GM12872 (cell line): ENCODE results near the gene CBARP.
A peak's percentile ranks its signal among the peaks of the same experiment; 100 is the strongest.

Experiments
- TF ChIP-seq, protein P1 (sequence below): IDR thresholded peaks from 3 replicates; pipeline ENCODE4 v1.5.1; 2011; ENCODE audit warnings: low read depth, mild to moderate bottlenecking, low read length, moderate library complexity; ENCODE audit not compliant: insufficient read depth

Gene CBARP

DNA sequence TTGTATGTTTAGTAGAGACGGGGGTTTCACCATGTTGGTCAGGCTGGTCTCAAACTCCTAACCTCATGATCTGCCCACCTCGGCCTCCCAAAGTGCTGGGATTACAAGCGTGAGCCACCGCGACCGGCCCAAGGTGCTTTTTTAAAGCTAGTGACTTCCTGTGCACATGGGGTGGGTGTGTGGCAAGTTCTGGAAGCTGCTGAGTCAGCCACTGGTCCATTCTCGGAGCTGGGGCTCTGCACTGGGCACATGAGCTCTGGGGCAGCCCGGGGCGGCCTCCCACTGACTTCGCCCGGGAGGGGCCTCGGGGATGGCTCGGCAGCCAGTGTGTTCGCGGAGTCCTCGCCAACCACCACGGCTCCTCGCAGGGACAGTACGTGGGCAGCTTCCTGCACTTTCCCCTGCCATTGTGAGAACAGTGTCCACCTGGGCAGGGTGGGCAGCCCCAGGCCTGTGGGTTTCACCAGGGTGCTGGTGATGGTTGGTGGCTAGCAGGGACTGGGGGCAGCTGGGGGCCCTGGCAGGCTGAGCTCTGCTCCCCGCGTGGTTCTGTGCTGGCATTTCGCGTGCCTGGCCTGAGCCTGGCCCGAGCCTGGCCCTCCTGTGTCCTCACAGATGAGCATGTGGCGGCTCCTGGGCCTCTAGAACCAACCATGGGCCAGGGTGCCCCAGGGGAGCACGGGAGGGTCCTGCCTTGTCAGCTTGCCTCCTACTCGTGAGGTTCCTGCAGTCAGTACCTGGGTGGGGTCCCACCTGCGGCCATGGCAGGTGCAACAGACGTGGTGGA lies 12.2 kb downstream of the CBARP start:
- TF ChIP-seq, protein P1, sequence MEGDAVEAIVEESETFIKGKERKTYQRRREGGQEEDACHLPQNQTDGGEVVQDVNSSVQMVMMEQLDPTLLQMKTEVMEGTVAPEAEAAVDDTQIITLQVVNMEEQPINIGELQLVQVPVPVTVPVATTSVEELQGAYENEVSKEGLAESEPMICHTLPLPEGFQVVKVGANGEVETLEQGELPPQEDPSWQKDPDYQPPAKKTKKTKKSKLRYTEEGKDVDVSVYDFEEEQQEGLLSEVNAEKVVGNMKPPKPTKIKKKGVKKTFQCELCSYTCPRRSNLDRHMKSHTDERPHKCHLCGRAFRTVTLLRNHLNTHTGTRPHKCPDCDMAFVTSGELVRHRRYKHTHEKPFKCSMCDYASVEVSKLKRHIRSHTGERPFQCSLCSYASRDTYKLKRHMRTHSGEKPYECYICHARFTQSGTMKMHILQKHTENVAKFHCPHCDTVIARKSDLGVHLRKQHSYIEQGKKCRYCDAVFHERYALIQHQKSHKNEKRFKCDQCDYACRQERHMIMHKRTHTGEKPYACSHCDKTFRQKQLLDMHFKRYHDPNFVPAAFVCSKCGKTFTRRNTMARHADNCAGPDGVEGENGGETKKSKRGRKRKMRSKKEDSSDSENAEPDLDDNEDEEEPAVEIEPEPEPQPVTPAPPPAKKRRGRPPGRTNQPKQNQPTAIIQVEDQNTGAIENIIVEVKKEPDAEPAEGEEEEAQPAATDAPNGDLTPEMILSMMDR = no peak

DNA sequence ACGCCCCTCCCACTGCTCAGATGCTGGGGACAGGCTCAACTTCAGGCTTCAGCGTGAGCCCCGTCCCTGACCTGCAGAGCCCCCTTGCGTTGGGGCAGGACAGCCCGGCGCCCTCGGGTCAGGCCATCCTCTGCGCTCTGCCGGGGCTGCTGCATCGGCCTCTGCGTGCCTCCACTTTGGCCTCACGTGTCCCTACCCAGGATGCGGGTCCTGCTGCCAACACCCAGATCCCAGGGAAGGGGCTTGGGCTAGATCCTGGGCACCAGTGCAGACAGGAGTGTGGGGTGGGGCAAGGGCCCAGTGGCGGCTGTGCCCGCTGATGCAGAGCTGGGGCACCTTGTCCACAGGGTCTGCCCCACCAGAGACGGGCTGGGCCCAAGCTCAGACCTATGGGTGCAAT lies 13.0 kb downstream of the CBARP start:
- TF ChIP-seq, protein P1 = no peak

DNA sequence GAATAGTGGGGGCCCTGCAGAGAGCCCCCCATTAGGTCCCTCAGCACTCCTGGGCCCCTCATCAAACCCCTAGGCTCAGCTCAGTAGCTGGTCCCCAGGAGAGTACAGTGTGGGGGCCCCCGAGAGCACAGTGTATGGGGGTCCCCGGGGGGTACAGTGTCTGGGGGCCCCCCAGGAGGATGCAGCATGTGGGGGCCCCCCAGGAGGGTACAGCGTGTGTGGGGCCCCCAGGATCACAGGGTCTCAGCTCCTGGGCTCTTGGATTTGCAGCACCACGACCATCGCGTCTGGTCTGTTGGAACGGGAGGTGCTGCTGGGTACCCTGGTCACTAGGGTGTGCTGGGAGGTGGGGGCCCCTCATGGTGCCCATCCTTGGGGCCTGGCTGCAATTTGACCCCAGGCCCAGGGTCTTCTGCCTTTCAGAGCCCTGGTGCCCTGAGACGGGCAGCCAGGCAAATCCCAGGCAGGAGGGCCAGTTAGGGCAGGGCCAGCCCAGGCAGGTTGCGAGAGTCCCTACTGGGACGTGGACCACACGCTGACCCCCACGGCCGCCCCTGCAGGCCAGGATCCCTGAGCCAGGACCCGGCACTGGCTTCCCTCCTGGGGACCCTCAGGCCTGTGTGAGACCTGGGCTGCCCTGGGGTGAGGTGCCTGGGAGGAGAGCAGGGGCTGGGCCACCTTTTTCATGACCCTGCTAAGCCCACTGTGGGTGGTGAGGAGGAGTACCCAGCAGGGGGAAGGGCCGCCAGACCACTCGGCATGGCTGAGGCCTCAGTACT lies 13.6 kb downstream of the CBARP start:
- TF ChIP-seq, protein P1 = no peak

DNA sequence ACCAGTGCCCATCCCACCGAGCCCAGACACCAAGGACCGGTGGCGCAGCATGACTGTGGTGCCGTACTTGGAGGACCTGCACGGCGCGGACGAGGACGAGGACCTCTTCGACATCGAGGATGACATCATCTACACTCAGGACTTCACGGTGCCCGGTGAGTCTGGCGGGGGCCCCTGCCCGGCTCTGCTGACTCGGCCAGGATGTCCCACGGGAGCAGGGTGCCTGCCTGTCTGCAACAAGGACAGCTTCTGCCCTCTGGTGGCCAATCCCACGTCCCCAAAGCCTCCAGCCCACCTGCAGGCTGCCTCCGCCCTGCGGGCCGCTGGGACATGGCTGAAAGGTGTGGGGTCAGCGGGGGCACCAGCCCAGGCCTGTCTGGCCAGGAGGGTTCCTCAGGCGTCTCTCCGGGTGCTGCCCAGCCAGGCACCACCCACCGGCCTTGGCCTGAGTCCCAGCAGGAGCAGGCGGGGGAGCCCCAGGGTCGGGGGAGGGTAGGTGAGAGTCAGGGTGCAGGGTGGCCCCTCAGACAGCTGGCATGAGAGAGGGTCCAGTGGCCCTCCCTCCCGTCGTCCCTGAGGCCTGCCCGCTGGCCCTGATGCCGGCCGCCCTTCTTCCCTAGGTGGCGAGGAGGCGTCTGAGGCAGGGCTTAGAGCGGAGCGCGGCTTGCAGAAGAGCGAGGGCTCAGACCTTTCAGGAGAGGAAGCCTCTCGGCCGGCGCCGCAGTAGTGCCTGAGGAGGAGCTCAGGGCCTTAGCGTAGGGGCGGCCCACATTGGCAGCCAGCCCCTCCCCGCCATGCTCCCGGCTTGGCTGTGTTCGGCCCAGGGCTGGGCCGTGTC lies 14.6 kb downstream of the CBARP start:
- TF ChIP-seq, protein P1 = peak; percentile 77

DNA sequence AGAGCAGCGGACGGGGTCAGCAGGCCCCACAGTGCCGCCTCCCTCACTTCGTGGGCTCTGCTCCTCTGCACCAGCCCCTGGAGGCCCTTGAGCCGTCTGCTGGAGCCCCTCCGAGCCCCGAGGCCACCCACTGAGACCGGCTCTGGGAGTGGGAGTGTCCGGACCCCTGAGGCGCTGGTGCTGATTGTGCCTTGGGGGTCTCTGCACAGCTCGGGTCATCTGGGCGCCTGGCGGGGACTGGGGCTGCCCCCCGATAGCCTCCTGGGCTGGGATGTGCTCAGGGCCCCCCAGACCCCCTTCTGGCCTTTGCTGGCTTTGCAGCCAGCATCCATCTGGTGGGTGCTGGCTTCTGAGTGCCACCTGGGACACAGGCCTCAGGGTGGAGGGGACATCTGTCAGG lies 15.4 kb downstream of the CBARP start:
- TF ChIP-seq, protein P1 = peak; percentile 27; the same call in 2 of the 3 replicates

DNA sequence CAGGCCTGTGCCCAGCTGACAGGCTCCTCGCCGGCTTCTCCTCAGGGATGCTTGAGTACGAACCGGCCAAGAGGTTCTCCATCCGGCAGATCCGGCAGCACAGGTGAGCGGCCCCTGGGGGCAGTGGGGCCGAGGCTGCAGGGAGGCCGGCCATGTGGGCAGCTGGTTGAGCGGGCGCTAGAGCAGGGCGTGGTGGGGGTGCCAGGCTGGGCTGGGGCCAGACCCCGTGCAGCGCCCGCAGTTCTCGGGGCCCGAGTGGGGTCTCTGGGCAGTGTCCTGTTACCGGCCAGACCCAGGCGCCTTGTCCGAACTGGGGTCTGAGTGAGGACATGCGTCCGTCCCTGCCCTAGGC lies 15.9 kb downstream of the CBARP start:
- TF ChIP-seq, protein P1 = no peak
